Muscle of leg (tissue), 11 donors: ENCODE measurements around the gene ULK1. TPM values are rescaled to one million over a fixed set of nuclear protein-coding genes. Genes with fewer than 3 reads are reported as not detected.

Source experiments
- DNase-seq: peaks from one replicate; pipeline ENCODE4 v3.0.0; 2013
- H3K27ac ChIP-seq: one replicate; pipeline ENCODE4 v1.5.1; 2013; ENCODE audit warnings: mild to moderate bottlenecking, low read length, control low read depth
- H3K27me3 ChIP-seq: one replicate; pipeline ENCODE4 v1.6.1; 2013; ENCODE audit warnings: low read length; ENCODE audit not compliant: control insufficient read depth, insufficient read depth
- H3K36me3 ChIP-seq: one replicate; pipeline ENCODE4 v1.6.1; 2013; ENCODE audit warnings: low read length; ENCODE audit not compliant: control insufficient read depth, insufficient read depth
- H3K4me1 ChIP-seq: one replicate; pipeline ENCODE4 v1.6.1; 2013; ENCODE audit warnings: low read length; ENCODE audit not compliant: control insufficient read depth, insufficient read depth
- H3K4me3 ChIP-seq: one replicate; pipeline ENCODE4 v1.5.1; 2013; ENCODE audit warnings: low read length, control low read depth
- H3K9me3 ChIP-seq: replicated peaks from 2 replicates; pipeline ENCODE4 v1.6.1; 2013; ENCODE audit warnings: low read depth, low read length; ENCODE audit not compliant: control insufficient read depth
- WGBS: methylation state at CpG from one replicate; pipeline ENCODE4 v1.1.5; 2013; ENCODE audit warnings: missing lambda C conversion rate; ENCODE audit not compliant: insufficient coverage; 5-methylcytosine and 5-hydroxymethylcytosine counted together
- polyA plus RNA-seq, 8 donors: library from polyadenylated mRNA; unstranded; fragments of 120-200 nt; gene quantifications; one replicate each; pipeline versions ENCODE4 v1.2.1 to v1.2.3, GENCODE V29; 2013; ENCODE audit warnings: inconsistent platforms in 1 of 8, low replicate concordance in 1 of 8; ENCODE audit not compliant: insufficient read length in 8 of 8, insufficient read depth in 1 of 8
- total RNA-seq: library from RNA; stranded (reverse); fragments of 120-200 nt; gene quantifications from one replicate; pipeline ENCODE4 v1.2.4, GENCODE V29; 2013

Gene ULK1
- total and polyA plus RNA-seq, 9 donors: 5.1 to 27.7 (median 22.0) TPM

- H3K4me1 ChIP-seq: peaks cover 40% of the 10 kb centered on the region
- no peak overlapping the region for H3K4me3 ChIP-seq
- WGBS: 87% methylated on average over 5 of the region's 6 CpGs
- no peak overlapping the region for H3K27ac ChIP-seq
- no peak for DNase-seq
- no peaks in the 10 kb centered on the region for H3K9me3 ChIP-seq
- peaks cover 35% of the 10 kb centered on the region for H3K36me3 ChIP-seq
- H3K27me3 ChIP-seq: no peaks in the 10 kb centered on the region
Observed at GRCh38 chr12:131900397-131900796, 6.0 kb downstream of the ULK1 start.

- no peak for DNase-seq
- no peak overlapping the region for H3K27ac ChIP-seq
- H3K4me1 ChIP-seq: peaks cover 27% of the 10 kb centered on the region
- WGBS: 78% methylated on average over 21 of the region's 30 CpGs
- no peak overlapping the region for H3K4me3 ChIP-seq
- H3K9me3 ChIP-seq: no peaks in the 10 kb centered on the region
- no peaks in the 10 kb centered on the region for H3K27me3 ChIP-seq
- peaks cover 35% of the 10 kb centered on the region for H3K36me3 ChIP-seq
Observed at GRCh38 chr12:131901431-131902331, 7.3 kb downstream of the ULK1 start.

DNA sequence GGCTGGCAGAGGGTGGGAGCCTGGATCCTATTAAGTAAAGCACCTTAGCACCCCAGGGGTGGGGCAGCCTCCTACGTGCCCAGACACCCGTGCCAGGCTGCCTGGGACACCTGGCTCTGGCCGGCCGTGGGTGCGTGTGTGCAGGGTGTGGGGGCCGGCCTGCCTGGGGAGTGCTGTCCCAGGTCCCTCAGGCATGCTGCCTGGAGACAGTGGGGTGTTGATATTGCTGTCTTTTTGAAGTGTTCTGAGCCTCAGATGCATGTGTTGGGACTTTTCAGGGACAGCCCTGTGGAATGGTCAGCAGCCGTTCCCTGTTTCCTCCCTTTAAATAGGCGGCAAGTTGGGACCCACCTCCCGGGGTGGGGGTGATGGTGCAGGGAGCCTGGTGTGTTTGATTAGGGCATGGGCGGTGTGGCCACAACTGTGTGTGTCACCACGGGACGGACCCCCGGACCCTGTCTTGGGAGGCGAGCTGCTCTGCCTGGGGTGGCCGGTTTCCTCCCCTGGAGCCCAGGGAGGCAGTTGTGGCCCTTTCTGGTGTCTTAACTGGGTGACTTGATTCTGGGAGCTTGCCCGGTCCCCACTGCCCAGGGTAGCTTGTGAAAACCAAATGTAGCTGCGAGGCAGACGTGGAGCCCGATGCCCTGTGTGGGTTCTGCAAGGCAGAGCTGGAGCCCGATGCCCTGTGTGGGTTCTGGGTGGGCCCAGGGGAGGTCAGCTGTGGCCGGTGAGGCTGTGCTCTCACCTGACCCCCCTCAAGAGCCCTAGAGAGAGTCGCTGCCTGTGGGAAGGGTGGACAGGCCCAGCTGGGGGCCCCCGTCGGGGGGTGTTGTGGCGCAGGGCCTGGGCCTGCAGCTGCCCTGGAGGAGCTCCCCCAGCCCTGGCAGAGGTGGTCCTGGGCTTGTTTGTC is 8.2 kb downstream of the ULK1 start:
- WGBS: 77% methylated on average over 15 of the region's 25 CpGs
- H3K27me3 ChIP-seq: no peaks in the 10 kb centered on the region
- H3K4me3 ChIP-seq: no peak overlapping the region
- H3K9me3 ChIP-seq: no peaks in the 10 kb centered on the region
- H3K27ac ChIP-seq: no peak overlapping the region
- DNase-seq: no peak
- peaks cover 35% of the 10 kb centered on the region for H3K36me3 ChIP-seq
- H3K4me1 ChIP-seq: peaks cover 19% of the 10 kb centered on the region

- Histone ChIP-seq H3K4me3 (no peak overlapping the region), H3K4me1 (peaks cover 19% of the 10 kb centered on the region), H3K27me3 (no peaks in the 10 kb centered on the region), H3K9me3 (no peaks in the 10 kb centered on the region), H3K27ac (no peak overlapping the region), H3K36me3 (peaks cover 33% of the 10 kb centered on the region)
- WGBS: 83% methylated on average over 9 of the region's 13 CpGs
- DNase-seq: no peak
Observed at GRCh38 chr12:131903270-131904255, 9.1 kb downstream of the ULK1 start.

GRCh38 chr12:131904346-131904745 is 9.9 kb downstream of the ULK1 start:
- Histone ChIP-seq H3K4me1 (peaks cover 19% of the 10 kb centered on the region), H3K4me3 (no peak overlapping the region), H3K27ac (no peak overlapping the region), H3K36me3 (peaks cover 38% of the 10 kb centered on the region), H3K27me3 (no peaks in the 10 kb centered on the region), H3K9me3 (no peaks in the 10 kb centered on the region)
- WGBS: 89% methylated on average over 5 of the region's 5 CpGs
- DNase-seq: no peak

DNA sequence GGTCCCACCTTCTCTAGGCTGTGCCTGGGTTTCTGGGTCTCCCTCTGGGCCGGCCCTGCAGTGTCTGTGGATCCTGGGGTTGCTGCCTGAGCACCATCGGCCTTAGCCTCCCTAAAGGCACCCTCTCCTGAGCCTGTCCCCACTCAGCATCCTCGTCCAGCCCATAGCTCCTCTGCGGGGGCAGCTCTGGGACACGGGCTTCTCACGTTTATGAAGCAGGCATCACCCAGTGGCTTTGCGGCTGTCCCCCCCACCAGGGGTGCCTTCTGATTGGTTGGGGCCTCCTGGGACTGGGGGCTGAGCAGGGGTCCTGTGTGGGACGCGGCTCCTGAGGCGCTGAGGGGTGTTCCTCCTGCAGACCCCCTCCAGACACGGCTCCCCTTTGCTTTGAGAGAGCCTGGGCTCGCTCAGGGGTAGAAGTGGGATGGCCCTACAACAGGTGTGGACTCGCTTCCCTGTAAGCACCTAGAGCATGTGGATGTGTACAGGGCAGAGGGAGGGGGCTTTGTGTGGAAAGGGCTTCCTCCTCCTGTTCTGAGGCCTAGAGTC is 10.7 kb downstream of the ULK1 start:
- Histone ChIP-seq H3K9me3 (no peaks in the 10 kb centered on the region), H3K36me3 (peaks cover 43% of the 10 kb centered on the region), H3K4me3 (no peak overlapping the region), H3K27ac (no peak overlapping the region), H3K27me3 (no peaks in the 10 kb centered on the region), H3K4me1 (peaks cover 19% of the 10 kb centered on the region)
- 84% methylated on average over 7 of the region's 13 CpGs for WGBS
- no peak for DNase-seq

DNA sequence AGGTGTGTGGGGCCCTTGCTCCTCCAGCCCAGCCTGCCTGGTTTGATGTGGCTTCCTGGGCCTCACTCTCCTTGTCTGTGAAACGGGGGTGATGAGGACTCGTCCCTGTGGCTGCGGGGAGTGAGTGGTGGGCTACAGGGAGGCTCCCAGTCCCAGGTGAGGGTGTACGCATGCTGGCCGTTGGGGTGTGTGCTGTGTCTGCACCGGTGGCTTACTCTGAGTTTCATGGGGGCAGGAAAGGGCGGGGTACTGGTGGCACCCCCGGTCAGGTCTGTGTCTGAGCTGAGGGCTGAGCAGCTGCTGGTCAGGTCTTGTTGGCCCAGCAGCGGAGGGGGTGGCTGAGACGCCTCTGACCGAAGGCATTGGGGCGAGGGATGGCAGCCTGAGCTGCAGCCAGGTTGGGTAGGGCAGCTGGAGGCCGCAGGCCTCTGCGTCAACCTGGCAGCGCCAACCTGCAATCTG is 11.2 kb downstream of the ULK1 start:
- no peaks in the 10 kb centered on the region for H3K9me3 ChIP-seq
- DNase-seq: no peak
- WGBS: 92% methylated on average over 13 of the region's 15 CpGs
- H3K4me3 ChIP-seq: no peak overlapping the region
- peaks cover 46% of the 10 kb centered on the region for H3K36me3 ChIP-seq
- no peaks in the 10 kb centered on the region for H3K27me3 ChIP-seq
- peaks cover 19% of the 10 kb centered on the region for H3K4me1 ChIP-seq
- no peak overlapping the region for H3K27ac ChIP-seq

GRCh38 chr12:131907379-131908091 is 13.1 kb downstream of the ULK1 start:
- no peak for DNase-seq
- Histone ChIP-seq H3K4me3 (no peak overlapping the region), H3K4me1 (peaks cover 12% of the 10 kb centered on the region), H3K27ac (no peak overlapping the region), H3K36me3 (peaks cover 56% of the 10 kb centered on the region), H3K9me3 (no peaks in the 10 kb centered on the region), H3K27me3 (no peaks in the 10 kb centered on the region)
- 90% methylated on average over 24 of the region's 31 CpGs for WGBS
